KMS-11 (cell line): ENCODE measurements around the gene NKPD1.

Source experiments
- H2AFZ ChIP-seq: fragments of 200-600 bp; sonication (generic); 2 replicates; pipeline ENCODE4 v1.6.1; 2016; ENCODE audit warnings: antibody characterized with exemption, mixed run types, low read depth
- H3K27ac ChIP-seq: fragments of 200-600 bp; sonication (generic); 2 replicates; pipeline ENCODE4 v1.6.1; 2016; ENCODE audit warnings: mild to moderate bottlenecking, mixed run types
- H3K27me3 ChIP-seq: fragments of 200-600 bp; sonication (generic); 2 replicates; pipeline ENCODE4 v1.6.1; 2017; ENCODE audit warnings: mild to moderate bottlenecking, low read depth, mixed run types, moderate library complexity; ENCODE audit not compliant: insufficient read depth
- H3K36me3 ChIP-seq: fragments of 200-600 bp; sonication (generic); 2 replicates; pipeline ENCODE4 v1.6.1; 2017; ENCODE audit warnings: mild to moderate bottlenecking, mixed run types; ENCODE audit not compliant: insufficient read depth
- H3K4me1 ChIP-seq: fragments of 200-600 bp; sonication (generic); 2 replicates; pipeline ENCODE4 v1.6.1; 2016; ENCODE audit warnings: mild to moderate bottlenecking, low read depth, mixed run types; ENCODE audit not compliant: poor library complexity, severe bottlenecking
- H3K4me2 ChIP-seq: fragments of 200-600 bp; sonication (generic); 2 replicates; pipeline ENCODE4 v1.7.0; 2016; ENCODE audit warnings: mild to moderate bottlenecking, mixed run types
- H3K4me3 ChIP-seq: fragments of 200-600 bp; sonication (generic); IDR thresholded peaks from 2 replicates; pipeline ENCODE4 v1.6.1; 2017; ENCODE audit warnings: low read depth, low read length, mixed read lengths; ENCODE audit not compliant: insufficient read depth
- H3K79me2 ChIP-seq: fragments of 200-600 bp; sonication (generic); 2 replicates; pipeline ENCODE4 v1.6.1; 2016; ENCODE audit warnings: low read depth, mixed run types; ENCODE audit not compliant: insufficient read depth
- H3K9ac ChIP-seq: fragments of 200-600 bp; sonication (generic); 2 replicates; pipeline ENCODE4 v1.6.1; 2016; ENCODE audit warnings: mild to moderate bottlenecking, mixed run types
- H4K20me1 ChIP-seq: fragments of 200-600 bp; sonication (generic); 2 replicates; pipeline ENCODE4 v1.6.1; 2016; ENCODE audit warnings: mild to moderate bottlenecking, mixed run types; ENCODE audit not compliant: insufficient read depth
- CTCF ChIP-seq: fragments of 200-600 bp; sonication (generic); conservative IDR thresholded peaks from 2 replicates; pipeline ENCODE4 v1.6.1; 2017; ENCODE audit warnings: low read depth, mild to moderate bottlenecking, antibody characterized with exemption, low read length, moderate library complexity, mixed read lengths

The NKPD1 gene

GRCh38 chr19:45168767-45169351, 8.1 kb upstream of the NKPD1 start:
- H3K27ac ChIP-seq, result no peak overlapping the region
- H3K27me3 ChIP-seq, result no peaks in the 10 kb centered on the region
- H3K9ac ChIP-seq, result no peak overlapping the region
- H2AFZ ChIP-seq, result no peak overlapping the region
- no peak overlapping the region for H3K4me2 ChIP-seq
- TF ChIP-seq CTCF, result no peak
- H4K20me1 ChIP-seq, result no peaks in the 10 kb centered on the region
- H3K36me3 ChIP-seq, result no peaks in the 10 kb centered on the region
- peaks cover 13% of the 10 kb centered on the region for H3K4me1 ChIP-seq
- H3K4me3 ChIP-seq, result no peak overlapping the region
- no peaks in the 10 kb centered on the region for H3K79me2 ChIP-seq

GRCh38 chr19:45166723-45167252, 6.0 kb upstream of the NKPD1 start:
- no peaks in the 10 kb centered on the region for H4K20me1 ChIP-seq
- no peaks in the 10 kb centered on the region for H3K36me3 ChIP-seq
- no peak overlapping the region for H3K4me2 ChIP-seq
- TF ChIP-seq CTCF, result no peak
- H3K27me3 ChIP-seq, result no peaks in the 10 kb centered on the region
- H3K9ac ChIP-seq, result no peak overlapping the region
- no peak overlapping the region for H3K4me3 ChIP-seq
- H2AFZ ChIP-seq, result no peak overlapping the region
- H3K4me1 ChIP-seq, result peaks cover 14% of the 10 kb centered on the region
- H3K27ac ChIP-seq, result no peak overlapping the region
- no peaks in the 10 kb centered on the region for H3K79me2 ChIP-seq

GRCh38 chr19:45164577-45165335, 4.0 kb upstream of the NKPD1 start:
- no peaks in the 10 kb centered on the region for H3K79me2 ChIP-seq
- no peaks in the 10 kb centered on the region for H3K36me3 ChIP-seq
- TF ChIP-seq CTCF, result no peak
- no peak overlapping the region for H3K27ac ChIP-seq
- no peak overlapping the region for H2AFZ ChIP-seq
- H3K4me1 ChIP-seq, result peaks cover 14% of the 10 kb centered on the region
- H4K20me1 ChIP-seq, result no peaks in the 10 kb centered on the region
- H3K4me2 ChIP-seq, result no peak overlapping the region; the same call in 1 of the 2 replicates
- no peak overlapping the region for H3K4me3 ChIP-seq
- no peak overlapping the region for H3K9ac ChIP-seq
- H3K27me3 ChIP-seq, result 0 out of 2 replicates have a peak, but pooled peaks cover 3% of the 10 kb centered on the region

GRCh38 chr19:45163751-45164460, 3.1 kb upstream of the NKPD1 start:
- H3K9ac ChIP-seq, result no peak overlapping the region
- no peaks in the 10 kb centered on the region for H3K36me3 ChIP-seq
- no peaks in the 10 kb centered on the region for H3K79me2 ChIP-seq
- no peak overlapping the region; the same call in 1 of the 2 replicates for H3K4me2 ChIP-seq
- TF ChIP-seq CTCF, result no peak
- no peak overlapping the region for H2AFZ ChIP-seq
- no peaks in the 10 kb centered on the region for H4K20me1 ChIP-seq
- no peak overlapping the region for H3K4me3 ChIP-seq
- peaks cover 14% of the 10 kb centered on the region for H3K4me1 ChIP-seq
- 0 out of 2 replicates have a peak, but pooled peaks cover 3% of the 10 kb centered on the region for H3K27me3 ChIP-seq
- no peak overlapping the region for H3K27ac ChIP-seq
